ENCODE results near the gene KANK4. TPM values are rescaled to one million over a fixed set of nuclear protein-coding genes. Genes with fewer than 3 reads are reported as not detected.

KANK4 gene
- total and polyA plus RNA-seq, 12 donors: 0.12 to 1.1 (median 0.26) TPM; not detected in 2

- no peaks in the 10 kb centered on the region for H3K9me3 ChIP-seq (replicated peaks in 1 of 3)
- WGBS, 4 donors: 8 to 18% (median 10%) methylated on average over 24 to 55 of the region's 55 CpGs
- DNase-seq: peak in 3 of 7 donors; percentile 16 to 30 (median 20)
- peak within 1 kb of the TSS in 1 of 4 donors; percentile 38 for H3K4me3 ChIP-seq
- no peak within 1 kb of the TSS for H3K27ac ChIP-seq
- peaks cover 0 to 7% of the 10 kb centered on the region in 2 donors for H3K4me1 ChIP-seq (replicated peaks in 1 of 2)
- no peaks in the 10 kb centered on the region for H3K36me3 ChIP-seq (replicated peaks in 1 of 2)
- intact Hi-C loops (cut with DNase I): no loop called here
- TF ChIP-seq CTCF (IDR thresholded peaks at IDR 0.05) (no peak), POLR2A (IDR thresholded peaks at IDR 0.05) (no peak)
- H3K27me3 ChIP-seq: peaks cover 15% of the 10 kb centered on the region
Observed at GRCh38 chr1:62194651-62195544, 124.3 kb downstream of the KANK4 start, which contains the start of gene L1TD1. Gene L1TD1, plus strand, starts transcription at chr1:62194849. Its CDS starts 11,780 bp downstream, at chr1:62206629.

- H3K4me1 ChIP-seq (replicated peaks in 1 of 2): no peaks in the 10 kb centered on the region
- TF ChIP-seq POLR2A (IDR thresholded peaks at IDR 0.05): no peak
- TF ChIP-seq CTCF (IDR thresholded peaks at IDR 0.05): no peak
- 91 to 98% (median 92%) methylated on average over 8 of the region's 8 CpGs for WGBS, 4 donors
- no peak overlapping the region for H3K27ac ChIP-seq
- H3K27me3 ChIP-seq: no peaks in the 10 kb centered on the region
- no peaks in the 10 kb centered on the region for H3K9me3 ChIP-seq (replicated peaks in 1 of 3)
- DNase-seq: no peak
- no peaks in the 10 kb centered on the region for H3K36me3 ChIP-seq (replicated peaks in 1 of 2)
- intact Hi-C loops (cut with DNase I): no loop called here
- H3K4me3 ChIP-seq: no peak overlapping the region
Observed at GRCh38 chr1:62188111-62188510, 131.1 kb downstream of the KANK4 start.

DNA sequence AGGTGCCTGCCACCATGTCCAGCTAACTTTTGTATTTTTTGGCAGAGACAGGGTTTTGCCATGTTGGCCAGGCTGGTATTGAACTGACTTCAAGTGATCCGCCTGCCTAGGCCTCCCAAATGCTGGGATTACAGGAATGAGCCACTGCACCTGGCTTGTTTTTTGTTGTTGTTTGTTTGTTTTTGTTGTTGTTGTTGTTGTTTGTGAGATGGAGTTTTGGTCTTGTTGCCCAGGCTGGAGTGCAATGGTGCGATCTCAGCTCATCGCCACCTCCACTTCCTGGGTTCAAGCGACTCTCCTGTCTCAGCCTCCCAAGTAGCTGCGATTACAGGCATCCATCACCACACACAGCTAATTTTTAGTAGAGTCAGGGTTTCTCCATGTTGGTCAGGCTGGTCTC lies 131.7 kb downstream of the KANK4 start:
- no peaks in the 10 kb centered on the region for H3K9me3 ChIP-seq (replicated peaks in 1 of 3)
- intact Hi-C loops (cut with DNase I): no loop called here
- DNase-seq: no peak
- TF ChIP-seq CTCF (IDR thresholded peaks at IDR 0.05) (no peak), POLR2A (IDR thresholded peaks at IDR 0.05) (no peak)
- WGBS, 4 donors: 91 to 97% (median 94%) methylated on average over 5 of the region's 5 CpGs
- H3K36me3 ChIP-seq (replicated peaks in 1 of 2): no peaks in the 10 kb centered on the region
- no peaks in the 10 kb centered on the region for H3K27me3 ChIP-seq
- H3K4me3 ChIP-seq: no peak overlapping the region
- no peaks in the 10 kb centered on the region for H3K4me1 ChIP-seq (replicated peaks in 1 of 2)
- H3K27ac ChIP-seq: no peak overlapping the region

Small RNAs within 50 kb of the gene (small RNA-seq; reads per million reads assigned to genes)
- 0 reads per million in 2 donors for gene RNU6-371P

Other genes with a start within 250 kb of the KANK4 start
- 1 to 10 TPM in 1 of 9 donors, under 1 TPM in 8; 0.30 to 1.1 (median 0.50) TPM for gene L1TD1, start 124.6 kb downstream of the KANK4 start, total RNA-seq
- gene L1TD1, start 124.6 kb downstream of the KANK4 start, polyA plus RNA-seq: under 1 TPM; 0.16 to 0.48 (median 0.27) TPM
- gene USP1, start 117.6 kb upstream of the KANK4 start, total RNA-seq: 10 to 100 TPM; 10.3 to 23.6 (median 17.0) TPM
- 10 to 100 TPM in 1 of 3 donors, 1 to 10 TPM in 2; 4.1 to 26.1 (median 5.2) TPM for gene USP1, start 117.6 kb upstream of the KANK4 start, polyA plus RNA-seq

Data from adrenal gland (tissue), 12 donors.